Stimulated activated CD4-positive, alpha-beta T cell treated with anti-CD3 and anti-CD28 coated beads, Interleukin-4, amount 100 ng/mL, for 4 hours (primary cell): Measurements from ENCODE around the gene ADAMTSL3.
"Not testable (repeated sequence)": the region's sequence is repeated elsewhere in the genome, so short reads cannot be mapped to it uniquely, and the experiment has no call there.

Source experiments
- DNase-seq, 2 experiments: peaks; one replicate each; pipeline ENCODE4 v3.0.0-alpha.2; 2020

Gene ADAMTSL3

DNA sequence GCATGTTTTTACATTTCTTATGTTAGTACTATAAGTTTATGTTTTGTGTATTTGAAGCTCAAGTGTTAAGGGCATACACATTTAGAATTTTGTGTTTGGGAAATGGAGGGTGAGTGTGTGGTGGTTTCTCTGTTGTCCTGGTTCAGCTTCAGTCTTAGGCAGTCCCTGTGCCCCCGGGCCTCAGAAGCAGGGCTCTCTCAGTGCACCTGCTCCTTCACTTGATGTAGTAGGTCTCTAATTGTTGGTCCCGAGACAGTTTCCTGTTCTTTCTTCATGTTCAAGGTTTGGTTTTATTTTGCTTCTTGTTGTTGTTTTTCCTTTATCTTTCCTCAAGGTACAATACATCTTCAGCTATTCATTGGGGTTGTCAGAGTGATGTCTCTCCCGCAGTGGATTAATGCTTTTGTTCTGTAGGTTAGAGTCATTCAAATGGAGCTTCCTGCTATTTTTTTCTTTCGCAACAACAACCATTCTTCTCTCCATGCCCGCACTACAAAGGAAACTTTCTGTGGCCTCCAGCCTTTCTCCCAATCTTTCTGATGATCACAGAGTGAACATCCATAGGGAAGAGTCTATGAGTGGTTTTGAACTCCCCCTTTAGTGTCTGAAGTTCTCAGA, 403.9 kb downstream of the ADAMTSL3 start:
- no peak for DNase-seq

DNA sequence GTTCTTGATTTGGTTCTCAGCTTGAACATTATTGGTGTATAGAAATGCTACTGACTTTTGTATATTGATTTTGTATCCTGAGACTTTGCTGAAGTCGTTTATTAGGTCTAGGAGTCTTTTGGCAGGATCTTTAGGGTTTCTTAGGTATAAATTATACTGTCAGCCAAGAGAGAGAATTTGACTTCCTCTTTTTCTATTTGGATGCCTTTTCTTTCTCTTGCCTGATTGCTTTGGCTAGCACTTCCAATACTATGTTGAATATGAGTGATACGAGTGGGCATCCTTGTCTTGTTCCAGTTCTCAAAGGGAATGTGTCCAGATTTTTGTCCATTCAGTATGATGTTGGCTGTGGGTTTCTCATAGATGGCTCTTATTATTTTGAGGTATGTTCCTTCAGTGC, 409.8 kb downstream of the ADAMTSL3 start:
- not testable (repeated sequence) for DNase-seq

DNA sequence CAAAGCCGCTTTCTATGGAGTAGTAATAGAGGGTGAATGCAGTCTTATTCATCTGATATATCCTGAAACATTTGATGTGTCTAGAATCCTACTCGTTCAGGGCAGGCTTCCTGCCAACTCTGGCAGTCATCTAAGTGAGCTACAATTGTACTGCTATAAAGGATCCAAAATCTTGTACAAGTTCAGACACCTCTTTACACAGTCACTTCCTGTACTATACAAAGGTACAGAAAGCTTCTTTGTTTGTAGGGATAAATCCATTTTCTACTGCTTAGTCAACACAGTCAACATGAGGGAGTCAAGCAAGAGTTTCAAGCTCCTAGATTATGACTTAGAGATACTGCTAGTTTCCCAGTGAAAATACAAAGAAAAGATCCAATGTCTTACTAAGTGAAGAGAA, 414.8 kb downstream of the ADAMTSL3 start:
- not testable (repeated sequence) for DNase-seq

DNA sequence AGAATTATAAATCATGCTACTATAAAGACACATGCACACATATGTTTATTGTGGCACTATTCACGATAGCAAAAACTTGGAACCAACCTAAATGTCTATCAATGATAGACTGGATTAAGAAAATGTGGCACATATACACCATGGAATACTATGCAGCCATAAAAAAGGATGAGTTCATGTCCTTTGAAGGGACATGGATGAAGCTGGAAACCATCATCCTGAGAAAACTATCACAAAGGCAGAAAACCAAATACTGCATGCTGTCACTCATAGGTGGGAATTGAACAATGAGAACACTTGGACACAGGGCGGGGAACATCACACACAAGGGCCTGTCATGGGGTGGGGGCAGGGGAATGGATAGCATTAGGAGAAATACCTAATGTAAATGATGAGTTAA, 424.1 kb downstream of the ADAMTSL3 start:
- not testable (repeated sequence) for DNase-seq

DNA sequence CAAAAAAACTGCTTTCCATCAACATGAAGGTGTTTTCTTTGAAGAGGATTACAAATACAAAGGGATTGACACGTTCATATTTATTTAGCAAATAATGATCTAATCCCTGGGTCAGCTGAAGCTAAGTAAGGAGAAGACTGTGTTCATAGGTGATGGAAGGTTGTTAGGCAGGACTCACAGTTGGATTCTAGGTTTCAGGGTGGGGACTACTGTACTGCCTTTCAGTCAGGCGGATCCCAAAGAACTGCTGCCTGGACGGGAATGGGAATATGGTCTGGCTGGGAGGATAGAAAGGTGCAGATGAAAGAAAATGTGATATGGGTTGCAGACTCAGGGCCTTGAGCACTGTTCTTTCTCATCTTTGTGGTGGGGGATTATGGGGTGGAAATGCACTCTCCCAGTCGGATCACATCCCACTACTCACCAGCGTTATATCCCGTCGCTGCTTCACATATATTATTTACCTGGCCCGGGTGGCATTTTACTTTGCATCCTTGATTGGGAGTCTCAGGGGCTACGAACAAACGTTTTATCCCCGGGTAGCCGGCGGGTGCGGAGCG, 425.5 kb downstream of the ADAMTSL3 start:
- not testable (repeated sequence) for DNase-seq

DNA sequence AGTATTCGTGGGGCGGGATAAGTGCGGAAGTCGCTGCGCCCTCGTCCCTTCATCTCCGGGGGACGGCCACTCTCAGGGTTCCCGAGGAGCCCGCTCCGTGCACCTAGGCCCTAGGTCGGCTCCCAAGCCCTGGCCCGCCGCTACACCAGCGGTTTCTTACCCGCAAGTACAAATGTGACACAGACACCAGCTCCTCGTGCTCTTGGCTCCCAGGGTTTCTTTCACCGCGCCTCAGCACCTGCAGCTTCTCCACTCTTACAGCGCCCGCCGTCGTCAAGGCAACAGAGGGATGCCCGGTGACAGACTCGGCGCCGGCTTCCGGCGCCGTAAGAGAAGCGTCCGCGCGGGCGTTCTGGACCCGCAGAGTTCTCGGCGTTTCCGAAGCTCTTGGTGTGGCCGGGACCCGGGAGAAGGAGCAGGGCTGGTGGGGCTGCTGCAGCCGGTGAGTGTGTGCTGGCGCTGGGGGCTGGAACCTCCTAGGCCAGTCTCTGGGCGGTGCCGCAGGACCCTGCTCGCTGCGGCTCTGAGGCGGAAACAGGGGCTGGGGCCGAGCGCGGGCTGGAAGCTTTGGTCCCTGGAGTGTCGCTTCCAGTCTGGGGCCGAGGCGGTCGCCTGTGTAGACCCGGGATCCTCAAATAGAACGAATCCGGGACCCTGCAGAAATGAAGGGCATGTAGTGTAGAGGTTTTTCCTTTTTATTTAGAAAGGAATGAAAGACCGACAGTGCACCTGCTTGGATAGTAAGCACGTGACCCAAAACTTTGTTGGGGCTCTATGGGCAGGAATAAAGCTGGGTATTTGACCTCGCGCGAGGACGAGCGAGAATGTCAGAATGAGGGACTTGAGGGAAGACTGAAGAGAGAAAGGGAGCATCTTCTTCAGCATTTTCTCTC, 426.2 kb downstream of the ADAMTSL3 start:
- peak; percentile 22 to 39 for DNase-seq

DNA sequence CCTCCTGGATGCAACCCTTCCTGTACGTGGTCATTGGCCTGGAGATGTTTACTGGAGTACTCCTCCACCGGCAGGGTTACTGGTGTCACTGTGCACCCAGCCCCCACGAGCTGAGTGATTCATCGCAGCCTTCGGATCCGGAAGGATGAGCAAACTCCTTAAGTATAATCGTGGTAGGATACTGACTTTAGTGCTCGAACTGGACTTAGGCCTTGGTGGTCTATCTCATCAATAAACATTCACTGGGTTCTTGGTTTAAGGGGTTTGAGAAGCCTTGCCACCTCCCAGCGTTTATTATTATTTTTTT, 426.8 kb downstream of the ADAMTSL3 start:
- DNase-seq: not testable (repeated sequence)

DNA sequence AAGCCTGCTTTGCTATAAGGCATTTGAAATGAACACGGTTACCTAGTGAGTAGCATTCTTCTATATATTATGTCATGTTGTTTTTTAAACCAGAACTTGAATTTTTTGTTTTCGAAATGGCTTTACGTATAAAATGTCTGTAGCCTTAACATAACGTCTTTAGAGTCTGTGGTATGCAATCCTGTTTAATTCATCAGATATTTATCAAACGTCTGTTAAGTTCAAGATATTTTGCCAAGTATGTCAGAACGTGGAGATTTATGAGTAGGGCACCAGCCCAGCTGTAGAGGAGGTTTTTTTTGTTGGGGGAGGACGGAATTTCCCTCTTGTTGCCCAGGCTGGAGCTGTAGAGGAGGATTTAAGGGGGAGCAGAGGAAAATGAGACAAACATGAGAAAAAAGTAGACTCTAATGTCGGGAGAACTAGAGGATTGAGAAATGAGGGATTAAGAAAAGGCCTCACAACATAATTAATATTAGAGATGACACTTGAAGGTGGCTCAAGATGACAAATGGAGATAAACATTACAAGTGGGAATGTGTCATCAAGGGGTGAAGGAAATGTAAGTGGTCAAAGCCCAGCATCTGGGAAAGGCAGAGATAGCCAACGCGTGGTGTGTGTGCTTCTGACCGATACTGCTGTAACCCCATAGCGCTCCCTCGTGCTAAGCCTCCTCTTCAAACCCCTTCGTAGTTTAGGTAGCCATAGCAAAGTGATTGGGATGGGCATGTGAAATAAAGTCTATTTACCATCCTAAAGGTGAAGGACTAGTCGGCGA, 427.7 kb downstream of the ADAMTSL3 start:
- no peak for DNase-seq

DNA sequence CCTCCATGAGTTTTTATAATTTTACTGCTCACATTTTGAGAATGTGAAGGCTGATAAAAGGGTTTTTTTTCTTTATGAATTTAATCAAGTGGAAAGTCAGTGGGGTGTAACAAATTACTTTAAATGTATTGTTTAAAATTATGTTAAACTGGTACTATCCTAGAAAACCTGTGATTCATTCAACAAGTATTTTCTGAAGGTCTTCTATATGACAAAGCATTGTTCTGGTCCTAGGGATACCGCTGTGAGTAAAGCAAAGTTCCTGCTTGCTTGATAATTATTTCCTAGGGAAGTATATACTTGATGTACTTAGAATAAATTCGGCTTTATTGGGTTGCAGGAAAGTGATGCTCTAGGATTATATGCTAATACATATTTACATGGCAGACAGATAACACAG, 428.8 kb downstream of the ADAMTSL3 start:
- DNase-seq: no peak

DNA sequence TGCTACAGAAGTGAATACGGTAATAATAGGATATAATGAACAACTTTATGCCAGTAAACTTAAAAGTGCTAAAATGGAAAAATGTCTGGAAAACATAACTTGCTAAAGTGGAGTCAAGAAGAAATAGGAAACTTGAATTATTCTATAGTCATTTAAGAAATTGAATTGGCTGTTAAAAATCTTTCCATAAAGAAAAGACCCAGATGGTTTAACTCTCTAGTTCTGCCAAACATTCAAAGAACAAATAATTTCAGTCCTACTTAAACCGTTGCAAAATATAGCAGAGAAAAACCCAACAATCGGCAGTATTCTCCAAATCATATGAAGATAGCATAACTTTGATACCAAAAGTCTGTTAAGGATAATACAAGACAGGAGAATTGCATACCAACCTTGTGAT, 432.1 kb downstream of the ADAMTSL3 start:
- DNase-seq: not testable (repeated sequence)
